PFSK-1 (cell line): ENCODE results near the gene ERI3.

Source experiments
- TAF1 ChIP-seq: IDR thresholded peaks from 2 replicates; pipeline ENCODE4 v1.6.1; 2012; ENCODE audit warnings: low read length, control low read depth, borderline replicate concordance; ENCODE audit not compliant: insufficient read depth
- TF ChIP-seq, protein P1 (sequence below), 2 experiments: IDR thresholded peaks; 2 replicates each; pipeline versions ENCODE4 v1.6.1 to v1.8.0; 2011 to 2012; ENCODE audit warnings: low read depth in 2 of 2, low read length in 2 of 2, control low read depth in 1 of 2, inconsistent platforms in 1 of 2, mild to moderate bottlenecking in 1 of 2, moderate library complexity in 1 of 2; ENCODE audit not compliant: insufficient read depth in 1 of 2

DNA sequence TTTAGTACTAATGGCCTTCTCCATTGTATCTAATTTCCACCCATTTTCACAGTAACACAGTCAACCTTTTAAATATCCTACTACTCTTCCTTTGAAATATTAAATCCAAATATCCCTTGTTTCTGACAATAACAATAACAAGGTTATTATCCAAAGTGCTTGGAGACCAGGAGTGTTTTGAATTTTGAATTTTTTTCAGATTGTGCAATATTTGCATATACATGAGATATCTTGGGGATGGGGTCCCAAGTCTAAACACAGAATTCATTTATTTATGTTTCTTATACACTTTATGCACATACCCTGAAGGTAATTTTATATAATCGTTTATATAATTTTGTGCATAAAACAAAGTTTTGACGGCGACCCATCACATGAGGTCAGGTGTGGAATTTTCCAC lies 124.3 kb downstream of the ERI3 start:
- TF ChIP-seq TAF1: no peak
- TF ChIP-seq, protein P1, sequence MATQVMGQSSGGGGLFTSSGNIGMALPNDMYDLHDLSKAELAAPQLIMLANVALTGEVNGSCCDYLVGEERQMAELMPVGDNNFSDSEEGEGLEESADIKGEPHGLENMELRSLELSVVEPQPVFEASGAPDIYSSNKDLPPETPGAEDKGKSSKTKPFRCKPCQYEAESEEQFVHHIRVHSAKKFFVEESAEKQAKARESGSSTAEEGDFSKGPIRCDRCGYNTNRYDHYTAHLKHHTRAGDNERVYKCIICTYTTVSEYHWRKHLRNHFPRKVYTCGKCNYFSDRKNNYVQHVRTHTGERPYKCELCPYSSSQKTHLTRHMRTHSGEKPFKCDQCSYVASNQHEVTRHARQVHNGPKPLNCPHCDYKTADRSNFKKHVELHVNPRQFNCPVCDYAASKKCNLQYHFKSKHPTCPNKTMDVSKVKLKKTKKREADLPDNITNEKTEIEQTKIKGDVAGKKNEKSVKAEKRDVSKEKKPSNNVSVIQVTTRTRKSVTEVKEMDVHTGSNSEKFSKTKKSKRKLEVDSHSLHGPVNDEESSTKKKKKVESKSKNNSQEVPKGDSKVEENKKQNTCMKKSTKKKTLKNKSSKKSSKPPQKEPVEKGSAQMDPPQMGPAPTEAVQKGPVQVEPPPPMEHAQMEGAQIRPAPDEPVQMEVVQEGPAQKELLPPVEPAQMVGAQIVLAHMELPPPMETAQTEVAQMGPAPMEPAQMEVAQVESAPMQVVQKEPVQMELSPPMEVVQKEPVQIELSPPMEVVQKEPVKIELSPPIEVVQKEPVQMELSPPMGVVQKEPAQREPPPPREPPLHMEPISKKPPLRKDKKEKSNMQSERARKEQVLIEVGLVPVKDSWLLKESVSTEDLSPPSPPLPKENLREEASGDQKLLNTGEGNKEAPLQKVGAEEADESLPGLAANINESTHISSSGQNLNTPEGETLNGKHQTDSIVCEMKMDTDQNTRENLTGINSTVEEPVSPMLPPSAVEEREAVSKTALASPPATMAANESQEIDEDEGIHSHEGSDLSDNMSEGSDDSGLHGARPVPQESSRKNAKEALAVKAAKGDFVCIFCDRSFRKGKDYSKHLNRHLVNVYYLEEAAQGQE (IDR thresholded peaks at IDR 0.05; ENCODE audit: insufficient read depth in 1 of 2, low read depth in 2 of 2, low read length in 2 of 2): no peak
